Peyer's patch (tissue), 4 donors: Measurements from ENCODE around the gene SMG9.

ENCODE experiments used
- POLR2A ChIP-seq, 2 donors: fragments of 450-650 bp; IDR thresholded peaks; one replicate each; pipeline ENCODE4 v1.5.1; 2017; ENCODE audit warnings: antibody characterized with exemption in 2 of 2, mild to moderate bottlenecking in 2 of 2, moderate library complexity in 2 of 2
- TF ChIP-seq, protein P1 (sequence below), 6 experiments: fragments of 450-650 bp in 4 of 6; fragments of 200-600 bp in 2 of 6; sonication (generic) in 1 of 6; IDR thresholded peaks; one replicate each; pipeline ENCODE4 v1.5.1; 2017 to 2019; ENCODE audit warnings: antibody characterized with exemption in 6 of 6, mild to moderate bottlenecking in 3 of 6, moderate library complexity in 1 of 6

DNA sequence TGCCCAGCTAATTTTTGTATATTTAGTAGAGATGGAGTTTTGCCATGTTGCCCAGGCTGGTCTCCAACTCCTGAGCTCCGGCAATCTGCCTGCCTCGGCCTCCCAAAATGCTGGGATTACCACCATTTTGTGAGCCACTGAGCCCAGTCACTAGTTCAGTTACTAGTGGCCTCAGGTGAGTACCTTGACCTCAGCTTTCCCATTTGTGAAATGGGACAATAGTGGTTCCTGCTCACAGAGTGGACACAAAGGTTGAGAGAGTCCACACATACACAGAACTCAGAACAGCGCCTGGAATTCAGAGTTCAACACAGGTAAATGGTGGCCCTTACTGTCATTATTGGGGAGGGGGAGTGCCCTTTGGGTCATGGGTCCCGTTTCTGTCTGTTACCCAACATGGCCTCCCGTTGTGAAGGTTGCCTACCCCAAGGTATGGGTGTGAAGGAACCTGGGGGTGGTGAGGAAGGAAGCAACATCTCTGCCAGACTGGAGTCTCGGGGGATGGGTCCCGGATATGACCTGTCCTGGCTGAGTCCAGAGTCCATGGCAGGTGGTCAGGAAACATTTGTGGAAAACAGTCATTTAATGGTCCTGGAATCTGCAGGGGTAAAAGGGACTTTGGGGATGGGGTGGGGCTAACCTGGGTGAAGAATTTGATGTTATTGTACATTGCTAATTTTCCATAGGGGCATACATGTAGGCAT, 50.6 kb downstream of the SMG9 start:
- TF ChIP-seq, protein P1, sequence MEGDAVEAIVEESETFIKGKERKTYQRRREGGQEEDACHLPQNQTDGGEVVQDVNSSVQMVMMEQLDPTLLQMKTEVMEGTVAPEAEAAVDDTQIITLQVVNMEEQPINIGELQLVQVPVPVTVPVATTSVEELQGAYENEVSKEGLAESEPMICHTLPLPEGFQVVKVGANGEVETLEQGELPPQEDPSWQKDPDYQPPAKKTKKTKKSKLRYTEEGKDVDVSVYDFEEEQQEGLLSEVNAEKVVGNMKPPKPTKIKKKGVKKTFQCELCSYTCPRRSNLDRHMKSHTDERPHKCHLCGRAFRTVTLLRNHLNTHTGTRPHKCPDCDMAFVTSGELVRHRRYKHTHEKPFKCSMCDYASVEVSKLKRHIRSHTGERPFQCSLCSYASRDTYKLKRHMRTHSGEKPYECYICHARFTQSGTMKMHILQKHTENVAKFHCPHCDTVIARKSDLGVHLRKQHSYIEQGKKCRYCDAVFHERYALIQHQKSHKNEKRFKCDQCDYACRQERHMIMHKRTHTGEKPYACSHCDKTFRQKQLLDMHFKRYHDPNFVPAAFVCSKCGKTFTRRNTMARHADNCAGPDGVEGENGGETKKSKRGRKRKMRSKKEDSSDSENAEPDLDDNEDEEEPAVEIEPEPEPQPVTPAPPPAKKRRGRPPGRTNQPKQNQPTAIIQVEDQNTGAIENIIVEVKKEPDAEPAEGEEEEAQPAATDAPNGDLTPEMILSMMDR (IDR thresholded peaks at IDR 0.05): no peak
- TF ChIP-seq POLR2A (IDR thresholded peaks at IDR 0.05): no peak
